Activated CD4-positive, alpha-beta T cell treated with anti-CD3 and anti-CD28 coated beads for 24 hours (primary cell): ENCODE data around the gene DDX20.
"Not testable (repeated sequence)": the region's sequence is repeated elsewhere in the genome, so short reads cannot be mapped to it uniquely, and the experiment has no call there.

ENCODE experiments used
- DNase-seq, 2 donors: peaks; one replicate each; pipeline ENCODE4 v3.0.0-alpha.2; 2020; ENCODE audit warnings: low read depth in 2 of 2

Gene DDX20

GRCh38 chr1:111733992-111734341 is 21.7 kb upstream of the DDX20 start:
- no peak for DNase-seq

- DNase-seq = no peak
Observed at GRCh38 chr1:111734426-111734825, 21.3 kb upstream of the DDX20 start.

GRCh38 chr1:111734856-111735255 is 20.8 kb upstream of the DDX20 start:
- no peak for DNase-seq

- DNase-seq = no peak
Observed at GRCh38 chr1:111735321-111735720, 20.4 kb upstream of the DDX20 start.

- no peak for DNase-seq
Observed at GRCh38 chr1:111735858-111736544, 19.7 kb upstream of the DDX20 start.

- DNase-seq = no peak
Observed at GRCh38 chr1:111736548-111737215, 19.0 kb upstream of the DDX20 start.

- no peak for DNase-seq
Observed at GRCh38 chr1:111737216-111738132, 18.2 kb upstream of the DDX20 start.

- DNase-seq = no peak
Observed at GRCh38 chr1:111738133-111738435, 17.6 kb upstream of the DDX20 start.

- peak in 1 of 2 donors; percentile 26 for DNase-seq
Observed at GRCh38 chr1:111738436-111739193, 17.1 kb upstream of the DDX20 start.

- peak; percentile 56 to 77 for DNase-seq
Observed at GRCh38 chr1:111739194-111739924, 16.3 kb upstream of the DDX20 start, which contains the start of gene INKA2. TSS of gene INKA2 (minus strand) at chr1:111739395. CDS start at chr1:111739242, 153 bp downstream.

- no peak for DNase-seq
Observed at GRCh38 chr1:111739925-111740765, 15.6 kb upstream of the DDX20 start.

- DNase-seq = not testable (repeated sequence)
Observed at GRCh38 chr1:111742292-111742691, 13.4 kb upstream of the DDX20 start.

- DNase-seq = no peak
Observed at GRCh38 chr1:111742938-111743549, 12.7 kb upstream of the DDX20 start.

- no peak for DNase-seq
Observed at GRCh38 chr1:111743679-111744101, 12.0 kb upstream of the DDX20 start.

- DNase-seq = no peak
Observed at GRCh38 chr1:111745675-111746613, 9.8 kb upstream of the DDX20 start.

GRCh38 chr1:111746614-111746999 is 9.1 kb upstream of the DDX20 start:
- no peak for DNase-seq

- DNase-seq = peak; percentile 47 to 73
Observed at GRCh38 chr1:111747282-111747734, 8.4 kb upstream of the DDX20 start.

GRCh38 chr1:111747947-111748346 is 7.8 kb upstream of the DDX20 start:
- DNase-seq = no peak

- no peak for DNase-seq
Observed at GRCh38 chr1:111749628-111750027, 6.1 kb upstream of the DDX20 start.
